GM18502 (cell line): ENCODE measurements around the gene F2RL2.

Experiments
- ATAC-seq: cut with Tn5 transposase; IDR thresholded peaks from one replicate; pipeline ENCODE4 v1.9.1; 2021; ENCODE audit warnings: mild to moderate bottlenecking; ENCODE audit not compliant: unreplicated experiment, poor library complexity

The F2RL2 gene, protein sequence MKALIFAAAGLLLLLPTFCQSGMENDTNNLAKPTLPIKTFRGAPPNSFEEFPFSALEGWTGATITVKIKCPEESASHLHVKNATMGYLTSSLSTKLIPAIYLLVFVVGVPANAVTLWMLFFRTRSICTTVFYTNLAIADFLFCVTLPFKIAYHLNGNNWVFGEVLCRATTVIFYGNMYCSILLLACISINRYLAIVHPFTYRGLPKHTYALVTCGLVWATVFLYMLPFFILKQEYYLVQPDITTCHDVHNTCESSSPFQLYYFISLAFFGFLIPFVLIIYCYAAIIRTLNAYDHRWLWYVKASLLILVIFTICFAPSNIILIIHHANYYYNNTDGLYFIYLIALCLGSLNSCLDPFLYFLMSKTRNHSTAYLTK

DNA sequence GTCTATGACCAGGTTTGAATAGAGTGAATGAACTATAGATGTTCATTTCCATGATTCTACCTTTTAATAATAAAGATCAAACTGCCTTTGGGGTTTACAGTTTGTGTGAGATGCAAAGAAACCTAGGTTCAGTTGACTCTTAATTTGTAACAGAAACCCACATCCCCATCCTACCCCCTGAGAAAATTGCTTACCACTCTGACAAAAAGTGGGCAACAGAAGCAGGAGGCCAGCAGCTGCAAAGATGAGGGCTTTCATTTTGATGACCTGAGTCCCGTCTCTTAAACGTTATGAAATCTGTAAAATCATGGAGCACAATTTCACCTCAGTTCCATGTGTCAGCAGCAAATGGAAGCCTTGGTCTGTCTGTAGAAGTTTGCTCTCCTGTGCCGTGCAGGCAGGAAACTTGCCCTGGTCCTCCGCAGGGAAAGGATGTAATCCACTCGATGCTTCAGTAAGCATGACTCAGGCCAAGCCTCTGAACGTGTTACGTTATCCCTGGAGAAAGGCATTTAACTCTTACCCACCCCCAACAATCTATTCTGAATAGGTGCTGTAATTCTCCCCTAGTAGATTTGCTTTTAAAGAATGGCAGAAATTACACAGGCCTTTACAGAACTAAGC lies at the start of gene F2RL2:
F2RL2 (minus strand) TSS at position 431 of the 624 bp plus-strand sequence; CDS start at position 258, 173 bp downstream.
- no peak for ATAC-seq

DNA sequence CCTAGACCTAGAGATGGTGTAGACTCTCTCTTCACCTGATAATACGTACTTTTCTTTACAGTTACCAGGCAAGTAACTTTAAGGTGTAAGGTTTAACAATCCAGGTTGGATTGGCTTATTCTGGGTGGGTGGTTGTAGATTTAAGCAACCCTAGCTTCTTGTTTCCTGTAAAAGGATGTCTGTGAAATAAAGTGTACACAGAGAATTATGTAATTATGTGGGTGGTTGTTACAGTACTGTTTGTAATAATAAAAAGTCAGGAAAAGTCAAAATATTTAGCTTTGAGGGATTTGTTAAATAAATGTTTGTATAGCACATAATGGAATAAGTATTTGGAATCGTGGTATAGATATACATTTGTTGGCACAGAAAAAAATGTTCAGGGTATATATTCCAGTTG lies 49.0 kb upstream of the F2RL2 start:
- no peak for ATAC-seq

DNA sequence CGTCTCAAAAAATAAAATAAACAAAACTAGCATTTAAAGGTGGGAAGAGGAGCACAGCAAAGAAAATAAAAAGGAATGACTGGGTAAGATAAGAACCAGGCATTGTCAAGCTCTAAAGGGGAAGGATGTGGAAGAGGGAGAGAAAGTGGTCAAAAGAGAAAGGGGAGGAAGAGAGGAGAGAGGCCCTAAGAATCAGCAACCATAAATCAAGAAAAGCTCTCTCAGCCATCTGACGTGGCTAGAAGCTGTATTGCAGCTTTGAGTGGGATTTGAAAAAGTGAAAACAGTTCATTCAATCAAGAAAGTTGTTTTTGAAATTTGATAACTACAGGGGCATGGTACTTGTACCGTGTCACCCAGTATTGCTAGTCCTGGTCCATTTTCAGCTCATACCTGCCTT lies 47.3 kb upstream of the F2RL2 start:
- ATAC-seq: no peak

DNA sequence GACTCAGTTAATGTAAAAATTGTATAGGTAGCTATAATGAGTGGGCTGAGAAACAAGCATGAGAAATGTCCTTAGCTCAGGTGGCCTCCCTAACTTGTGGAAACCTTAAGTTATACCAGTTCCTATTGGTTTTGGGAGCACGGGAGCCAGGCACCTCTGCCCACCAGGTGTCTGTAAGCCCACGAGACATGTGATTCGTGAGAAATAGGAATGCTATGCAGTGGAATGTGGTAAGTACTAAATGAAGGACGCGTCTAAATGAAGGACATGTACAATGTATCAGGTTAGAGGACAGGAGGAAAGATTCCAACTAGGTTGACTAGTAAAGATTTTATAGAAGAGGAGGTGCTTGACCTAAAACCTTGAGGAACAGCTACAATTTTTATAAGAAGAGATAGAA lies 46.0 kb upstream of the F2RL2 start:
- ATAC-seq: no peak

DNA sequence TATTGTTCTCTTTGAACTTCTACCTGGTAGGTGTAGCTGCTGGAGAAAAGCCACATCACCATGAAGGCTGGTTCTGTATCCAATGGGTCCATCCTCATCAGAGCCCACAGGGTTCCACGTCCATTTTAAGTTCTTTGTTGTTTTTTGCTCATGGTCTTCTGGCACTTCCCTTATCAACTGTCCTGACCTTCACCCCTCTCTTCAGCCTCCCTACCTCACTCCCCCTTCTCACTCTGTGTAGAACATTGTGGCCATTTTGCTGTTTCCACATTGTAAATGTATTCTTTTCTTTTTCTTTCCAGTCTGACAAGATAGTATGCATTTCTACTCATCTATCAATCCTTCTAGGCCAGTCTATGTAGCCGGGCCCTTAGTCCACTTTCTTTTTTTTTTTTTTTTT lies 44.3 kb upstream of the F2RL2 start:
- no peak for ATAC-seq

DNA sequence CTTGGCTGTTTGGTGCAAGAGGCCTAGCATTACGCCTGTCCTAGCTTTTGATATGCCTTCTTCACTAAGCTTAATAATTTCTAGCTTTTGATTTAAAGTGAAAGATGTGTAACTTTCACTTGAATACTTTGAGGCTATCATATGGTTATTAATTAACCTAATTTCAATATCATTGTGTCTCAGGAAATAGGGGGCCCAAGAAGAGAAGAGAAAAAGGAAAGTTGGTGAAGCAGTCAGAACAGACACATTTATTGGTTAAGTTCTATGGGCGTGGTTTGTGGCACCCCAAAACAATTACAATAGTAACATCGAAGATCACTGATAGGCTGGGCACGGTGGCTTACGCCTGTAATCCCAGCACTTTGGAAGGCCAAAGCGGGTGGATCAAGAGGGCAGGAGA lies 40.9 kb upstream of the F2RL2 start:
- ATAC-seq: no peak

DNA sequence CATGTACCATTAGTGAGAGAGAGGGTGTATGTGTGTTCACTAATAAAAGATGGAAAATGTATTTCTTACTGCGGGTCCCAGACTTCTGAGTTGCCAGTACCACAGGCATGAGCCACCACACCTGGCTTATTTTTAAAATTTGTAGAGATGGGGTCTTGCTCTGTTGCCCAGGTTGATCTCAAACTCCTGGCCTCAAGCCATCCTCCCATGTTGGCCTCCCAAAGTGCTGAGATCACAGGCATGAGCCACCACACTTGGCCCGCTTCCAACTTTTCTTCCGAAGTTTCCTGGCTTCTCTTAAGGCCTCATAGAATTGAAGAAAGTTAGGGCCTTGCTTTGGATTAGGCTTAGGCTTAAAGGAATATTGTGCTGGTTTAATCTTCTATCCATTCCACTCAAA lies 40.4 kb upstream of the F2RL2 start:
- ATAC-seq: no peak

DNA sequence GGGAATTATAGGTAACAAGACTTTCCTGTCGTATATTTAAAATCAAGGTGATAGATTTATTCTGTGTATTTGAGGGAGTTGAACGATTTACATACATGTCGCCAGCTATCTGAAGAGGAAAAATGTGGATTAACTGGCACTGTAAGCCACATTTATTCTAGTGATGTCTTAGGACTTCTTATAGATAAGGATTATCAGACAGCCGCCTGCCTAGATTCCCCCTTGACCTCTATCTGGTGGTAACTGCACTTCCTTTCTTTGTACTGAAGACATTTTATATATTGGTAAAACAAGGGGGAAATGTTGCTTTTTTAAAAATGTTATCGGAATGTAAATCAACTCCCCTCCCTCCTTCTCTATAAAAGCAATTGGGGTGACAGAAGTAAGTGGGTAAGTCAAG lies 39.3 kb upstream of the F2RL2 start:
- ATAC-seq: no peak

DNA sequence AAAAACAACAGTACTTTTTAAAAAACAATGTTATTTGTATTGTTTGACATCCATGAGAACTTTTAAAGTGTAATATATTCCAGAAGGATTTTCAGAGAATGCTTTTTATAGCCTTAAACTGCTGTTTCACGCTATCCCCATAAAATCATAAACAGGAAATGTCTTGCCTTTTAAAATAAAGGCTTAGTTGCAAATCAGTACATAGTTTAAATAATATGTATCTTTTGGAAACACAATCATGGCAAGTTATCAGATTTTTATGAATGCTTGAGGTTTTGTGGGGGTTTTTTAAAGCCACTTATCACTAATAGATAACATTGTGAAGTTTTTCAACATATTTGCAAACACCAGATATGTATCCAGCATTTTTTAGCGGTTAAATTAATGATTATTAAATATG lies 37.2 kb upstream of the F2RL2 start:
- ATAC-seq: no peak

DNA sequence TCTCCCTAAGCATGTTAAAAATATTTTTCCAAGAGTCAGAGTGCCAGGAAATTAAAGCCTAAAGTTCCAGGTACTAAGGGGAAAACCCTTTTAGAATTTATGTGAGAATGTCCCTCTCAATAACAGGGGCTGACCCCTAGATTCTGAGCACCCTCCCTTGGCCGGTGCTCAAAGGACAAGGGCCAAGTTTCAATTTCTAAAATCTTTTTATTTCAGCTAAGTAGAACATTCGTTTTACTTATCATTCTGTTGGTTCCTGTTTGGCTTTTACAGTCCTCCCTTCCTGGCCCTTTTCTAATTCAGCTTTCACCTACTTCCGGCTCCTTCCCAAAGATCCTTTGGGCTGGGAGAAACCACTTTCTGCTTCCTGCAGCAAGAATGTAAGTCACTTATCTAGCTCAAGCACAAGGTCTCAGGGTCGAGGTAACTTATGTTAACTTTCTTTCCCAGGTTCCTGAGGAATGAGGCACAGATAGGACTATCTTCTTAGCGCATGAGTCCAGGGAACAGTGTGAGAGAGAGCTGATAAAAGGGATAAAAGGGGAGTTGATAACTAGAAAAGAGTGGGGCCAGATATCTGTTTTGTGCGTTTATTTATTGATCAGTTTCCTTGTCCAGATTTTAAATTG lies 34.6 kb upstream of the F2RL2 start:
- no peak for ATAC-seq

DNA sequence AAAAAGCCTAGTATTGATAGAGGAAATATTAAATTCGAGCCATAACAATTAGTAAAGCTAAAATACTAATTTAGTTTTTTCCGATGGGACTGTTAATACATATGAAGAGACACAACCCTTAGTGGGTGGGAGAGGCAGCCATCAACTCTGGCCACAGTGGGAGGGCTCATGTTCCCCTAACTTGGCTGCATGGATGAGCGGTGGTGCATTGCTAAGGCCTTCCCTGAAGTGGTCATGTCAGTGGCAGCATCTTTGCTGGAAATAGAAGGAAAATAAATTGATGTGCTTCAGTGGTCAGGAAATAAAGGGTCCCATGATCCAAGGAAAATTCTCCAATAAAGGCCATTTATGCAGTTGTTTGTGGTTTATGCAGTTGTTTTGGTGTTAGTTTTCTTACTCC lies 33.9 kb upstream of the F2RL2 start:
- no peak for ATAC-seq

DNA sequence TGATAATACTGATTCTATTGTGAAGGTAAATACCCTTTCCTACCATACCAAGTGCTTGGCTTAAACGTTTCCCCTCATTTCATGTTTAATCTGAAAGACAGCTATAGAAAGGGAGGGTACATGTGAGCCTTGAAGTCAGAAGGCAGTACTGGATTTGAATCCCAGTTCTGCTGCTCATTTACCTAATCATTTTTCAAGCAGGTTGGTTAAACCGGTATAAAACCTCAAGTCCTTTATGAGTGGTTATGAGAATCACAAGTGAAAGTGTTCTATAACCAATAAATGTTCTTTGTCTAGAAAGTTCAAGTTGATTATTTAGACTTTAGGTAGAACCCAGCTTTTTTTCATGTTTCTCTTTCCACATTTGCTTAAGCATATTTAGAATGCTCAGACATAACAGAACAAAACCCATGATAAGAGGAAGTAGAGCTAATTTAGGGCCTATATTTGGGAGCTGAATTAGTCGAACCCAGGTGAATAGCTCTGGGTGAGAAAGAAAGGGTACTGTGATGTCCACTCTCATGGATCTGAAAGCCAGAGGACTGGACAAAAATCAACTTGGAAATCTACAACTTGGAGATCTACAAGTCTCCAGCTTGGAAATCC lies 29.7 kb upstream of the F2RL2 start:
- ATAC-seq: no peak

DNA sequence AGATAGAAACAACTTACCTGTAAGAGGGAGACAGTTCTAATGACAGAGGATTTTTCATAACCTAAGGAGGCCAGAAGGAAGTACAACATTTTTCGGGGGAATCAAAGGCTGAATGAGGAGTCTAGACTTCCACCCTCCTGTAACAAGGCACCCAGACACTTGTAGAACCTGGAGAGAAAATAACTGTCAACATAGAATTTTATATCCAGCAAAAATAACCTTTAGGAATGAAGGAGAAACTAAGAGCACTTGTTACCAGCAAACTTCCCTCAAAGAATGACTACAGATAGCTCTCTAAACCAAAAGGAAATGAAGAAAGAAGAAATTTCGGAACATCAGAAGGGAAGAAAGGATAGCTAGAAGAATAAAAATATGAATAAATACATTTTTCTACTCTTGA lies 25.9 kb upstream of the F2RL2 start:
- ATAC-seq: no peak

DNA sequence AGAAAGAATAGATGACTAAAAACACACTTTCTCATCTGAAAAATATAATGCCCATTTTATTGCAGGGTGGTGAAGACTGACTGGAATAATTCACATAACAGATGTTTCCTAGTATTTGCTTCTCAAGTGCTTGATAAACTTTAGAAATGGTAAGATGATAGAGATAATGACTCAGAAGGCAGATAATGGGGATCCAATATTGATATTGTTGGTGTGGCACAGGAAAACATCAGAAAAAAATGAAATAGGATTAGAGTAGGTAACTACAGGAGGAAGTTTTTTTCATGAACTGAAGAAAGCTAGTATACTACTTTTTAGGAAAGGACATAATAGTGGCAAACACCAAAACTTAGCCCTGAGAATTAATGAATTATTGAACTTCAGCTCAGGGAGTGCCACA lies 20.2 kb upstream of the F2RL2 start:
- no peak for ATAC-seq

DNA sequence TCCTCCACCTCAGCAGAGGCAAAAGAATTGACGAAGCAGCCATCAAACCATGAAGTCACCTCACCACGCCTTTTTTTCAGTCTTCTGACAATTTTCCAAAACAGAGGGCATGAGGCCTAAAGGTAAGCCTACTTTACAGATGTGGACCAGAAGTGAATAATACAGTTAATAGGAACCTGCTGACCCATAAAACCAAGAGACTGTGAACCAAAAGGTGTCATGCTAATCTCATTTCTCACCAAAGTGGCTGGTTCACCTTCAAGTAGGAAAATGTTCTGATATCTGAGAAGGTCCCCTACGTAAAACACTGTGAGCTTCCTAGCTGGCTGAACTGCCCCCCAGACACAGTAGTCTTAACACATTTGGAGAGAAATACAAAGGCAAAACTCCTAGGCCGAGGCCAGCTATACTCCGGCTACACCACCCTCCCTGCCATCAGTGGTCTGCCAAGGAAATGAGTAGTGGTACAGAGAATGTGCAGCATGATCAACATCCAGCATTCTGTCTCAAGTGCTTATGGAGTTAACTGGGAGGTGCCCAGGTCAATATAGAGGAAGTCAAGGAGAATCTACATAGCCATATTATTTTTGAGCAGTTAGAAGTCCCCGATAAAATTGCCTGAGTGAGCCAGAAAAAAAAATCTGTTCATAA lies 19.3 kb upstream of the F2RL2 start:
- ATAC-seq: no peak

DNA sequence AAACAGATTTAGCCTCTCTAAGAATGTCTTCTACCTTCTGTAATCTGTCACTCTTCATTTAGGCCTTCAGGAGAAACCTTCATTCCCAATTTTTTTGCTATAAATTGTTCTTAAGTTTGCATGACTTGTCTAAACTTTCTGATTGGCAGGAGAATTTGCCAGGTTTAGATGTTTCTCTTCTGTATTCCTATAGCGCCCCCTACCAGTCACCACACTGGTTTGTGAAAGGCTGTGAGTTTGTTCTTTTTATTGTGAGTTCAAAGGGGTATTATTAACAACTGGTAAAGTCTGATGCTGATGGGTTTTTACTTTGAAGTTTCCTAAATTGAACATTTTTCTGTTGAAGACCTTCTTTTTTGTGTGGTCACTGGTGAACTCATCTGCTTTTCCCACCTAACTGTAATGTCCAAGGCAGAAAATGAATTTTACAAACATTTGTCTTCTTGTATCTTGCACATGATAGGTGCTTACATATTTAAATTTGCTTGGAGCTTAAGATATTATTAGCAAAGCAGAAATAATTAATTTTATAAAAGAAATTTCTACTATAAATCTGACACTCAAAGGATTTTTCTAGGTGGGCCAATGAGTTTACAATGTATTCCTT lies 18.4 kb upstream of the F2RL2 start:
- ATAC-seq: no peak

DNA sequence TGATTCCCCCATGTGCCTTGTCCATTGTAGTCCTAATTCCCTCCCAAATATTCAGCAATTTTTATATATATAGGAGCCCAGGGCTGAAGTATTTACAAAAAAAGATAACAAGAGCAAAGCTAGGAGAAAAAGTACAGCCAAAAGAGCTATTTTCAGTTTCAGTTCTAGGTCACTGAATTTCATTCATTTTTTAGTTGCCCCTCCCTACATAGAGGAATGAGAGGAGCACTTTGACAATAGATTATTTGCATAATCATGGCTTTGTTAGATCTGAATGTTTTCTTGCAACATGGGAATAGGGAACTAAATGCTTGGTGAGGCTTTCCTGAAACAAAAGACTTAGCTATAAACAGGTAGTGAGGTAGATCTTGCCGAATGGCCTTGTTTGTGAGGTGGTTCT lies 15.3 kb upstream of the F2RL2 start:
- no peak for ATAC-seq

DNA sequence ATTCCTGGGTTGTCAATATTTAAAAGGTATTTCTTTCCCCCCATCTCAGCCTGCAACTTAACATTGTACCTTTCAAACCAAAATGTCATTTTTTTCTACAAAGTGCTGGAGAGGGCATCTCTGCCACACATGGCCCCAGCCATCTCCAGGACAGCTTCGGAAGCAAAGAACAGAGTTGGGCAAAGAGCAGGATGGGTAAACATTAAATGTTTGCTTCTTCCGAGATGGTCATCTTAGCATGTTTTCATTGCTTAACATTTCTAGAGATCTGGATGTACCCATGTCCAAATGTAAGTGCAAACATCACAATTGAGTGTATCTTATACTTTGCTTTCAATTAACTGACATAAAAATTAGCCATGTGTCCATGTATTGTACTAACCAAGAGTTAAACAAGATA lies 14.3 kb upstream of the F2RL2 start:
- ATAC-seq: no peak

DNA sequence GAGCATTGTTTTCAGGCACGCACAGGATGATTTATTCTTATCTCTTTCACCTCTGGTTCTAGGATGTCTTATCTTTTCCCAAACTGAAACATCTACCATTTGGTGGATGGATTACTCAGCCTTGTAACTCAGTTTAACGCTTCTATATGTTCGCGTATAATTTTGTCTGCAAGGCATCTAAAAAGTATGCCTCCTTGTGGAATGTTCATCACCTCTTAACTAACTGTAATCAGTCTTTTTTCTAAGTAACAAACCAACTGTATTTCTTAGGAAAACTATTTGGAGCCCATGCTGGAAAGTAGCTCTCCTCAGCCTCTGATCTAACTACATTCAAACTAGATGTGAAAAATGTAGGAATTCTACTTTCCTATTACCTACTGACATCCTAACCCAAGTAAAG lies 11.5 kb upstream of the F2RL2 start:
- ATAC-seq: no peak

DNA sequence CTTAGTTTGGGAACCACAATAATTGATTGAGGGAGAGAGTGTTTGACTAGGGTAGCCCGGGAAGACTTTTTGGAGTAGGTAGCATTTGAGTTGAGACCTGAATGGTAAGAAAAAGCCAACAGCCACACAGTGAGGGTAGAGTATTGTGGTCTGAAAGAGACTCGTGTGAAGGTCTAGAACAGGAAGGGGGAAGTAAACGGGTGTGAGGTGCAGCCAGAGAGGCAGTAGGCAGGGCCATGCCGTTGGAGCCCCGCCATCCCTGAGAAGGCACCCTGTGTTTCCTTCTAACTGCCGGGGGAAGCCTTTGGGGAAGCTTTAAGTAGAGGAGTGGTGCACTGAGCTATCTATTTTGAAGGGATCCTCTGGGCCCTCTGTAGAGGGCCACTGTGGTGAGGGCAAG lies 3.5 kb upstream of the F2RL2 start:
- no peak for ATAC-seq
